T1000 (cell line): ENCODE results near the gene CALML6.
"Not testable (repeated sequence)": the region's sequence is repeated elsewhere in the genome, so short reads cannot be mapped to it uniquely, and the experiment has no call there.

Experiments
- DNase-seq: peaks from one replicate; lab custom pipeline; 2025; ENCODE audit warnings: mixed read lengths; lab: John Stamatoyannopoulos, UW

Gene CALML6

DNA sequence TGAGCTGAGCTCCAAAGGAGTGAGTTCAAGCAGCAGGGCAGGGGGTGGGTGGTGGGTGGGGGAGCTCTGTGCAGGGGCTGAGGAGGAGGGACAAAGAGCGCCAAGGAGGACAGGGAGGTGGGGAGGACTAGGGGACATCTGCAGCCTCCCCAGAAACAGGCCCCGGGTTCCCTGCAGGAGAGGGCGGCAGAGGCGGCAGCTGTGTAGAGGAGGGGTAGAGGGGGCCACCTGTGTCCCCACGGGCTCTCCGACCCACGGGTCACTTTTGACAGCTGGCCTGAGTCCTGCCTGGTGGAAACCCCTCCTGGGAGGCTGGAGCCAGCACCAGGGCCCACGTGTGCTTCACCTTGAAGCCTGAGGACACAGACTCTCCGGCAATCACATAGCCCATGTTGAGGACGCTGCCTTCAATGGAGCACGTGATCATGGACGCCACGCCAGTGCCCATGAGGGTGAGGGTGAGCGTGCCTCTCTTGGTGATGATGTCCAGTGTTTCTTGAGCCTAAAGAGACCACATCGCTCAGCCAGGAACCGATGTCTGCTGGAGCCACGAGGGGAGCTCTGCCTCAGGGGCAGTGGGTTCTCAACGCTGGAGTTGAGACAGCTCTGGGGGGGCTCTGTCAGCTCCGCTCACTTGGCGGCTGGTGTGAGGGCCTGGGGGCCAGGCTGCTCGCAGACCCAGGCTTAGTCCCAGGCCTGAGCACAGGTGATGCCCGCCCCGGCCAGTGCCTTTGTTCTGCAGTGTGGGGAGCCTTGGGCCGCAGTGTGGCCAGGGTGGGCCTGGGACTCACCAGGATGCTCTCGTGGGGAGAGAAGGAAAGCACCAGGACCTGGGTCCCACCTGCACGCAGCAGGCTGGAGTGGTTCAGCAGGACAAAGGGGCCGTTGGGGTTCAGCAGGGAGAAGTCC is 10.6 kb downstream of the CALML6 start:
- no peak for DNase-seq

DNA sequence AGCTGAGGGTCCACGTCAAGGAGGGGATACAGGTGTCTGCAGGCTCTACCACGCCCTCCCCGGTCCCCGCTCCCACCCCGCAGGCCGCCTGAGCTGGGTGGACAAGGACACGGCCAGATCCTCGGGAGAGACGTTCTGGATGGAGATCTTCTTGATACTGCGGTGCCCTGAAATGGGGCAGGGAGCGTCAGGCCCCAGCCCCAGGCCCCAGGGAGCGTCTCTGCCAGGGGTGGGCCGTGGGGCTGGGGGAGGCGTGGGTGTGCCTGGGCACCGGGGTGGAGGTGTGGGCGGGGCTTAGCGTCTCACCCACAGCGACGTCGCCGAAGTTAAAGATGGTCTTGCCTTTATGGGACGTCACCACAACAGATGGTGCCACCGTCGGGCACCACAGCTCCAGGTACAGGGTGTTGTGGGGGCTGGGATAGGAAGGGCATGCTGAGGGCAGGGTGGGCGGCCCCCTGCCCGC is 11.3 kb downstream of the CALML6 start:
- DNase-seq: no peak

DNA sequence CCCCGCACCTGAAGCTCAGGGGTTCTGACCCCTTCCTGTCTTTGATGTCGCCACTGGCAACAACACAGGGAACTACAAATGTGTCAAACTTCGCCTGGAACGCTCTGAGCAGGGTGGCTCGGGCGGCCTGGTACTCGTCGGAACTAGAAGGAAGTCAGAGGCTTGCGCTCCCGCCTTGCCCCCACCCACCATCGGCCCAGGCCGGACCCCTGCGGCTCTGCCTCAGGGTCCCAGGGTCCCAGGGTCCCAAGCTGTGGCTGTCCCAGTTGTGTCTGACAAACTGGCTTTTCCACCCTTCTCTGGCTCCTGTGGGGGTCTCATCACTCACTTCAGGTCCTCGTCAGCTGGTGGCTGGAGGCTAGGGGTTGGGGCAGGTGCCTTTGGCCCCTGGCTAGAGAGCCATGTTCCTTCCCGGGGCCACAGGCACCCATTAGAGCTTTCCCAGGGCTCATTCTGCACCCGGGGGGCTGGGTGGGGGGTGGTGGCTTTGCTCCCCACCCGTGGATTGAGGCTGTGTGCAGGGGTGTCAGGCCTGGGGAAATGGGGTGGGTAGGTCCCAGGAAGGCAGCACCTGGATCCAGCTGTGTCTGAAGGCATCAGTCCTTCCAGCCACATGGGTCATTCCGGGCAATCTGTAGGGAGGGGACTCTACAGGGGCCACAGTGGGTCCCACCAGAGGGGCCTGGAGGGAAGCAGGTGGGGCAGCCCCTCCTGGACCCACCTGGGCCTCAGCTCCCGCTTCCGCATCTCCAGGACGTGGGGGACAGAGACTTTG is 12.0 kb downstream of the CALML6 start:
- DNase-seq: no peak

DNA sequence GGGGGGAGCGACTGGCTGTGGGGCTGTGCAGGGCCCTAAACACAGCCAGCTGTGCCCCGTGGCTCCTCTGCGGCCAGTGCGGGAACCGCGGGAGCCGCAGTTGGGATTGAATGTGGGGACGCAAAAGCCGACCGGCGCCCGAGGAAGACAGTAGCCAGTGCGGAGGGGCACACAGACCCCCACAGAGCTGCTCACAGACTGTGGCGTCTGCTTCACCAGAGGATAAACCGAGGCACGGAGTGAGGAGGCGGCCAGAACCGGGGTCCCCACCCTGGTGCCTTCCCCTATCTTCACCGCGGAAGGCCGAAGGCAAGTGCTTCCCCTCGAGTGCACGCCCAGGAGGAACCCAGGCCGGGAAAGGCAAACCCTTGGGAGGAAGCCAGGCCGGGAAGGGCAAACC is 12.7 kb downstream of the CALML6 start:
- DNase-seq: no peak

DNA sequence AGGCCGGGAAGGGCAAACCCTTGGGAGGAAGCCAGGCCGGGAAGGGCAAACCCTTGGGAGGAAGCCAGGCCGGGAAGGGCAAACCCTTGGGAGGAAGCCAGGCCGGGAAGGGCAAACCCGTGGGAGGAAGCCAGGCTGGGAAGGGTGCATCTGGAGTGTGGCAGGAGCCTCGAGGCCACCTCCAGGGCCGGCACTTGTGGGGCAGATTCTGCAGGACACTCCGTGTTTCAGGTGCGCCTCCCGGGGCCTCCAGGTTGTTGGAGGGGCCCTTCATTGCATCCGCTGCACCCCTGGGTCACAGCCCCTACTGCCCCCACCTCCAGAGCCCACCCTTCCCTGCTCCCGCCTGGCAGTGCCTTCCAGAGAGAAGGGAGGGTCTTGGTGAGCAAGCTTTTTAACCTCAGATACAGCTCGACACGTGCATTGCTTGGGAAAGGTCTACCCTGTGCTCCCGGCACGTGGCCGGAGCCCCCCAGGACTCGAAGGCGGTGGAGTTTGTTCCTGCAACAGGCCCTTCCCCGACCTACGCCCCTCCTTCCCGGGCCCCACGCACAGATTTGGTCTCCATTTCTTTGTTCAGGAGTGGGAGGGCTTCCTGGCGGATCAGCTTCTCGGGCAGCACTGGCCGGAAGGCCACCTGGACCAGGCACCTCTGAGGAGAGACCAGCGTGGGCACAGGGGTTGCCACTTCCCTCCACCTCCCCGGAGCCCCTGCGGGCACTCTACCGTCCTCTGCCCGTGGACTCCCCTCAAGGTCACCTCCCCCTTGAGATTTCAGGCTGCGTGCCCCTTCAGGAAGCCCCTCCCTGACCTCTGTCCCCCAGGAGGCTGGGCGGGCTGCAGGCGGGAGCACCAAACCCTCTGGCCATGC is 13.4 kb downstream of the CALML6 start:
- DNase-seq: no peak

DNA sequence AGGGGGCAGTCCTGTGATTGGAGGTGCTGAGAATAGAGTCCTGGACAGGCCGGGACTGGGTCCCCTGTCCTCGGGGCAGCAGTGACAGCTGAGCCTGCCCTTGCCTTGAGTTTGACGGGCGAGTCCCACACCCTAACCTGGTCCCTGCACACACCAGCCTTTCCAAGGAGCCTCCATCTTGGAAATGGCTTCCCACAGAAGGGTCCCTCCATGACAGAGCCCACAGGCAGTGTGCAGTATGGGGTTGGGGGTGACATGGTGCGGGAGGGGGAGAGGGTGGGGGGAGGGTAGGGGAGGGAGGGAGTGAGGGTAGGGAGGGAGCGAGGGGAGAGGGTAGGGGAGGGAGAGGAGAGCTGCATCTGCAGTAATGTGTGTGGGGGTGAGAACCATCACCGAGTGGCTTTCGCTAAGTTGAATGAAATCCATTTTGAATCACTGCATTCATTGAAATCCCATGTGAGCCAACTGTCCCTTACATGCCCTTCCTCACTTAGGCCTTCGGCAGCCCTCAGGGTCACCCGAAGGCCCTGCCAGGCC is 14.1 kb downstream of the CALML6 start:
- DNase-seq: no peak

DNA sequence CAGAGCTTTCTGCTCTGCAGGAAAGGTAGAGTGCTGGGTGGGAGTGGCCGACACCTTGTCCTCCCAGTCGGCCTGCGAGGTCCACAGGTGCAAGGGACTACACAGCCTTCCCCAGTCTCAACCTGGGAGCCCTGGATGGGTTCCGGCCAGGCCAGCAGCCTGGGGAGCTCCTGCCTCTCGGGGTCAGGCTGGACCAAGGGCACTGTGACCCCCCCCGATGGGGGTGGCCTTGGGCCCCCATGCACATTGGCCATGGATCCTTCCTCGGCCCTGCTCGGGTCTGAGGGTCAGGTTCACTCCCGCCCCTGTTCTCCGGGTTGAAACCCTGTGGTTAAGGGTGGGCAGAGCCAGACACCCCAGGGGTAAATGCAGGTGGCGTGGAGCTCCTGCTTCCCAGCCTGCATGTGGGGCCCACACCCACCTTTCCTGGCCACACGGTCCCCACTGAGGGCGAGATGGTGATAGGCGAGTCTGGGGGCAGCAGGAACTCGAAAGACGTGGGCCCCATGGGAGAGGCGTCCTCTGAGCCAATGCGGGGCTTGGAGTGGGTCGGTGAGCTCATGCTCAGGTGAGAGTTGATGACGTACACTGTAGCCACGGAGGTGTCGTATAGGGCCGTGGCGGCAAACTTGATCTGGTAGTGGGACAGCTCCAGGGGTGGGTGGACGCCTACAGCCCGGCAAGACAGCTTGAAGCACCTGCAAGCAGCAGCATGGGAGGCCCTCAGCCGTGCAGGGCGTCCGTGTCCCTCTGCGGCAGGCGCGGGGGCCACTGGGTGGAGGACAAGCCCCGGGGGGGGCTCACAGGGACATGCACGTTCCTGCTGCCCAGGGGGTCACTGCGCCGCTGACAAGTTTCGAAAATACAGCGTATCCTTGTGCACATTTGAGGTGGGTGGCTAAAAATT is 14.8 kb downstream of the CALML6 start:
- DNase-seq: no peak

DNA sequence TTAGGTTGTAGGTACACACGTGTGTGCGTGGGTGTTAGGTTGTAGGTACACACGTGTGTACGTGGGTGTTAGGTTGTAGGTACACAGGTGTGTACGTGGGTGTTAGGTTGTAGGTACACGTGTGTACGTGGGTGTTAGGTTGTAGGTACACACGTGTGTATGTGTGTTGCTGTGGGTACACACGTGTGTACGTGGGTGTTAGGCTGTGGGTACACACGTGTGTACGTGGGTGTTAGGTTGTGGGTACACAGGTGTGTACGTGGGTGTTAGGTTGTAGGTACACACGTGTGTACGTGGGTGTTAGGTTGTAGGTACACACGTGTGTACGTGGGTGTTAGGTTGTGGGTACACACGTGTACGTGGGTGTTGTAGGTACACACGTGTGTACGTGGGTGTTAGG is 19.8 kb downstream of the CALML6 start:
- not testable (repeated sequence) for DNase-seq

DNA sequence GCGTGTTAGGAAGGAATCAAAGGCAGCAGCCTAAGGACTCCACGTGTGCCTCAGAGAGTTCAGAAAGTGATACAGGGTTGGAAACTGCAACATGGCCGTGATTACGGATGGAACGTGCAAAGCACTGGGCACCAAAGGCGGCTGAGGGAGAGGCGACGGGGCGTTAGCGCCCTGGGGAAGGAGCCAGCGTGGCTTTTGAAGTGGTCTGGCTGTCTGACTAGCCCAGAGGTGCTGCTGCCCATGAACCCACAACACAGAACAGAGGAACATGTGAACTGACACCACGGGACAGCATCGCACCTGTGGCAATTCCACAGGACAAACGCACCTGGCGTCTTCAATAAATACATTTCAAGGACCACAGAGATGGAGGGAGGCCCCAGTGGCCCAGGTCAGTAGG is 22.0 kb downstream of the CALML6 start:
- no peak for DNase-seq

DNA sequence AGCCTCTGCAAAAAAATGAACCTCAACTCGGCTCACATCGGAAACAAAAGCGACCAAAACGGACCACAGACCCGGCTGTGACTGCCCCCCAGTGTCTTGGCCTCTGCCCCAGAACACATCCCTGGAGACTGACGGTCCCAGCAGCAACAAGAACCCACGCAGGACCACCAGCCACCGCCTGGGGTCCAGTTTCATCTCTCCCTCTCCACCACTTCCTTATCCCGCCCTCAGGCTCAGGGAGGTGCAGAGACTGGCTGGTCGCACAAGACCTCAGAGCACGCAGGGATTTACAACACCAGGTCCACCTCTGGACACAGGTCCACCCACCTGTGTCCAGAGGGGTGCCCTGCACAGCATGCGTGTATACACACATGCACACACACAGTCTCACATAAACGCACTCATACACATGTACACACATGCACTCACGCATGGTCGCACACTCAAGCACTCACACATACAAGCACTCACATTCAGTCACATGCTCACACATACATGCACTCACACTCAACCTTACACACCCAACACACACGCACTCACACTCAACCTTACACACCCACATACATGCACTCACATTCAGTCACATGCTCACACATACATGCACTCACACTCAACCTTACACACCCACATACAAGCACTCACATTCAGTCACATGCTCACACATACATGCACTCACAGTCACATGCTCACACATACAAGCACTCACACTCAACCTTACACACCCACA is 22.7 kb downstream of the CALML6 start:
- no peak for DNase-seq

DNA sequence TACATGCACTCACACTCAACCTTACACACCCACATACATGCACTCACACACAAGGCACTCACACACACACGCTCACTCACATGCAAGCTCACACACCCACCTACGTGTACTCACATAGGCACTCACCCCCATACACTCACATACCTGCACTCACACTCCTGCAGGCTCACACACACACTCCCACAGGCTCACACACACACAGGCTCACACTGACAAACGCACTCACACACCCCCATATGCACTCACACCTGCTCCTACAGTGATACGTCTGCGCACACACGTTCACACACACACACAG is 23.2 kb downstream of the CALML6 start:
- DNase-seq: no peak

DNA sequence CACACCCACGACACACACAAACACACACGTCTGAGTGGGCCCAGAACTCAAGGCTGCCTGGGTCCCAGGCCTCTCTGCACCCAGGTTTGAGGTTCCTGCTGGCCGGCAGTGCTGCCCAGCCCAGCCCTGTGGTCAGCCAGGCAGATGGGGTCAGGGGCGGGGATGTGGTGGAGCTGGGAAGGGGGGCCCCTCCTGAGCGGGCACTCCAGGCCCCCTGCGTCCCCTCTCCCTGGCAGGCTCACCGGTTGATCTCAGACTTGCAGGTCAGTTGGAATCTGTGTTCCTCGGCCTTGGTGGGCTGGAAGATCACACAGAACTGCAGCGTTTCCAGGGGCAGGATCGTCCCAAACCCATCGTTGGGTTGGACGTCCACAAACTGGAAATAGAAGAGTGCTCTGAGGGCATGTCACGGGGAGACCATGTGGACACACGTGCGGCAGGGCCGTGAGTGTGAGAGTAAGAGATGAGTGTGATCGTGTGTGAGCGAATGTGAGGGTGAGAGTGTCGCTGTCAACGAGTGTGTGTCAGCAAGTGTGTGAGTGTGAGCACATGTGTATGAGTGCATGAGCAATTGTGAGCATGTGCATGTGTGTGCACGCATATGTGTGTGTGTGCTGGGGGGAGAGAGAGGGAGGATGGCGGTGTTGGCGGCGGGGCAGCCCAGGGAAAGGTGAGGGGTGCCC is 23.7 kb downstream of the CALML6 start:
- no peak for DNase-seq

DNA sequence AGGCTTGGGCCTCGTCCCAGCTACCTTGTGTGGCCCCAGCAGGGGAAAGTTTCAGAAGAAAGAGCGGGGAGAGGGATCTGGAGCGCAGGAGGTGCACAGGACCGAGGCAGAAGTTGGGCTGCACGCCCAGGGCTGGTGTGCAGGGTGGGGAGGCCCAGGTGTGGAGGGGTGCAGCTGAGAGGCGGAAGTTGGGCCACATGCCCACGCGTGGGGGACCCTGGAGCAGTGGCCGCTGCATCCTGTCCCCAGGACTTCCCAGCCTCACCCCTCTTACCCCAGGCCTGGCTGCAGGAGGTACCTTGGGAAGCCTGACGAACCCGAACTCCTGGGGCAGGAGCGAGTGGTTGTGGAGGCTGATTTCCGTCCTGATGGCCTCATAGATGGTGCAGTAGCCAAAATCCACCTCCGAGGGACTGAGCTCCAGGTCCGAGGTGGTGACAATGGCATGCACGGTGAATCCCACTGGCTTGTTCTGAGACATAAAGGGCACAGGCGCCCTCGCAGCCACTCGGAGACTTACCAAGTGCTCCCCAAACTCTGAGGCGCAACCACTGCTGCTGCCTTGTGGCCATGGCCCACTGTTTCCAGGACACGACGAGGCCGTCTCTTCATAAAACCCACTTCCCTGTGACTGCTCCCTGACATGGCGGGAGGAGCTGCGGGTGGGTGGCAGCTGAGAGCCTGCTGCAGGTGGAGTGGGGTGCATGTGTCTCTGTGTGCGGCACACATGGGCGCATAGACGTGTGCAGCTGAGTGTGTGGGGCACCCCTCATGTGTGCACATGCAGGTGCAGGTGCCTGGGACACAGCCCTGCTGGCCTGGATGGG is 24.4 kb downstream of the CALML6 start:
- DNase-seq: no peak

DNA sequence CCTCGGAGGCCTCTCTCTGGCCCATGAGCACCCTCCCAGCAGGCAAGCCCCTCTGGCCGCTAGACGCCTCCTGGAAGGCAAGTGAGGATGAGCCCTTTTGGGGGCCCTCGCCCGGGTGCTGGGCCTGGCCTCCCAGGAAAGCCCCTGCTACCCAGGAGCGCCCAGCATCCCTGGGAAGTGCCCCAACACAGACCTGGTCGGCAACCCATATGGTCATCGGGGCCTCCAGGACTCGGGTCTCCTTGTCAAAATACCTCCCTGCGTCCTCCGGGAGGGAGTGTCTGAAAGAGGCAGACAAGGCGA is 25.0 kb downstream of the CALML6 start:
- no peak for DNase-seq

DNA sequence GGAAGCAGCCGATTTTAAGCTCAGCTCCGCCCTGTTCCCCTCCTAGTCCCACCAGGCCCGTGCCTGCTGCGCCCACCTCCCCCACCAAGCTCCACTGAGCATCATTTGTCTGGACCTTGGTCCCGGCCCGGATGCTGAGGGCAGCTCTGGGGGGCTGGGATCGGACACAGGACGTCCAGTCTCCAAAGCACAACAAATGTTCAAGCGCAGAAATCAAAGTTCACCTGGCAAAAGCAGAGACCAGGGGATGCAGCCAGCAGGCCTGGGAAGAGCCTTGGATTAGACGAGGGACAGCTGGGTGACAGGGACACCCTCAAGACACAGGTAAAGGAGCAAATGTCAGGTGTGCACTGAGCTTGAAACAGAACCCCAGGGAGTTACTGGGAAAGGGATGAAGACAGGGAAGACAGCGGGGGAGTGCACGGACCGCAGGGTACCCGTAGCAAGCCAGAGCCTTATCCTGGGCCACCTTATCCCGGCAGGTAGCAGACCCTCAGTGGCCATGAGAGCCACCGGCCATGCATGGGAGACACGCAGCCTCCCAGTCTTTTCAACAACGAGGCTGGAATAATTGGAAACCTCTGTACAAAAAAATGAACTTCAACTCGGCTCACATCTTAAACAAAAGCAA is 26.3 kb downstream of the CALML6 start:
- no peak for DNase-seq

DNA sequence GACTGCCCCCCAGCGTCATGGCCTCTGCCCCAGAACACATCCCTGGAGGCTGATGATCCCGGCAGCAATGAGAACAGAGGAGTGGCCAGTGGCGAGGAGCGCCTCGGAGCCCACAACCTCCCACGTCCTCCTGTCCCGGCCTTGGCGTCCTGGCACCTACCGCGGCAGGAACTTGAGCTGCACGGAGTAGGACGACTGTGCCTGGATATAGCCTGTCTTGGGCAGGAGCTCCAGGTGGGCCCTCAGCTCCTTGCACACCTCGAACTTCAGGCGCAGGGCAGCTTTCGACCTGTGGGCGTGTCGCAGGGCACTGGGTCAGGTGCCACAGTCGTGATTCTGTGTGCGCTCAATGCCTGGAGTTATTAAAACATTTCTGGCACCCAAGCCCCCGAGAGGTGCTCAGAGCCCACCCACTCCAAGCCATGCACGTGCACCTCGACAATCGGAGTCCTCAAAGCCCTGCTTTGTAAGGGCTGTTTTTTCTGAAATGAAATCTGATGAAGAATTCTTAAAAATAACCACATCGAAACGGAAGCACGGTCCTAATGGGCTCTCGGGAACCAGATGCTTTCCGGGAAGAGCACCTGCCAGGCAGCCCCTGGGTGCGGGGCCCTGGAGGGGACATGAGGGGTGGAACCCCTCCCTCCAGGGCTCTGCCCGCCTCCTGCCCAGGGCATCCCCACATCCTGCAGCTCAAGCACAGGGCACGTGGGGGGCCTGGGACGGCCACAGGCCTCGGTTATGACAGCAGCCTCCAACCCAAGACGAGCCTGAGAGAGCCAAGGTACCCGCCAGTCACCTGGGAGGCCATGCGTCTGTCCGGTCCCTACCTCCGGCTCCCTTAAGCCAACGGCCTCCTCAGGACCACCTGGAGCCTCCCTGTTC is 27.1 kb downstream of the CALML6 start:
- DNase-seq: no peak
